Right ventricle myocardium superior (tissue), 1 donor: Measurements from ENCODE around the gene ZFP14. TPM values are rescaled to one million over a fixed set of nuclear protein-coding genes. Genes with fewer than 3 reads are reported as not detected.
A peak's percentile ranks its signal among the peaks of the same experiment; 100 is the strongest.
"Not testable (repeated sequence)": the region's sequence is repeated elsewhere in the genome, so short reads cannot be mapped to it uniquely, and the experiment has no call there.

Experiments
- ATAC-seq: fragments of 200-7000 bp; cut with Tn5 transposase; one replicate; pipeline ENCODE4 v1.9.1; 2020; ENCODE audit warnings: mild to moderate bottlenecking; ENCODE audit not compliant: poor library complexity
- DNase-seq: peaks from one replicate; pipeline ENCODE4 v3.0.0-alpha.2; 2020
- intact Hi-C: fragments of 100-400 bp; cut with DNase I; formaldehyde crosslinking; loops from one replicate; pipeline ENCODE4 v1.11.2; 2022
- total RNA-seq: library from RNA; stranded (reverse); fragmentation: NEBNext Ultra II Directional; extraction: Animal tissue kit (Norgen Biotek cat#: 25700); gene quantifications from one replicate; pipeline ENCODE4 v1.2.1, GENCODE V29; 2021
- donor health status: DM: no; HTN: yes; CAD: no; lungs with severe emphysema.

ZFP14 gene
- total RNA-seq, 1 donor from 2014 or later: 2.6 TPM

DNA sequence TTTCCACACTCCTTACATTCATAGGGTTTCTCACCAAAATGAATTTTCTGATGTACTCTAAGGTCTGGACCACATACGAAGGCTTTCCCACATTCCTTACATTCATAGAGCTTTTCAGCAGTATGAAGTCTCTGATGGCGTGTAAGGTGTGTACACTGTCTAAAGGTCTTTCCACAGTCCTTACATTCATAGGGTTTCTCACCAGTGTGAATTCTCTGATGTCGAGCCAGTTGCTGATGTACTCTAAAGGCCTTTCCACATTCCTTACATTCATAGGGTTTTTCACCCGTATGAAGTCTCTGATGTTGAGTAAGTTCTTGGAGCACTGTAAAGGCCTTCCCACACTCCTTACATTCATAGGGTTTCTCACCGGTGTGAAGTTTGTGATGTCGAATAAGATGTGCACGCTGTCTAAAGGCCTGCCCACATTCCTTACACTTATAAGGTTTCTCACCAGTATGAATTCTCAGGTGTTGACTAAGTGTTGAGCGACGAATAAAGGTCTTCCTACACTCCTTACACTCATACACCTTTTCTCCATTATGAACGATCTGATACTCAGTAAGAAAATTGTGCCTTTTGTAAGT is 38.1 kb downstream of the ZFP14 start:
- DNase-seq (no peak), ATAC-seq (no peak)
- intact Hi-C loops: no loop called here

GRCh38 chr19:36331353-36332228 is 47.4 kb downstream of the ZFP14 start:
- intact Hi-C loops: no loop called here
- DNase-seq (peak; percentile 88), ATAC-seq (peak; percentile 100)

GRCh38 chr19:36330216-36330615 is 48.8 kb downstream of the ZFP14 start:
- intact Hi-C loops: no loop called here
- DNase-seq: no peak
- no peak for ATAC-seq

DNA sequence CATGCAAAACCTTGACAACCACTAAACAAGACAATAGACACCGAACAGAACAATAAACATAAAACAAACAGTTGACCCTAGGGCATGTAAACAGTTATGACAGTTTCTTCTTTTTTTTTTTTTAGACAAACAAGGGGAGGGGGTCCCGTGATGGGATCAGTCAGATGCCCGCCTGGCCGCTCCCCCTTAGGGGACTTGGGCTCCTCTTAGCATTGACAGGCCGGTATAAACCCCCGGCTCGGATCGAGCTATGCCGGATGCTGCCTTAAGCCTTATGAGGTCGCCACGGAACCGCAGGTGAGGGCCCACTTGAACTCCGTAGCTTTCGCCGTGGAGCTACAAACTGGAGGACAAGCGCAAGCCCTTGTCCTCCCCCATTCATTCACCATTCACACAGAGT is 49.5 kb downstream of the ZFP14 start:
- intact Hi-C loops, DNase-seq, ATAC-seq: not testable (repeated sequence)

DNA sequence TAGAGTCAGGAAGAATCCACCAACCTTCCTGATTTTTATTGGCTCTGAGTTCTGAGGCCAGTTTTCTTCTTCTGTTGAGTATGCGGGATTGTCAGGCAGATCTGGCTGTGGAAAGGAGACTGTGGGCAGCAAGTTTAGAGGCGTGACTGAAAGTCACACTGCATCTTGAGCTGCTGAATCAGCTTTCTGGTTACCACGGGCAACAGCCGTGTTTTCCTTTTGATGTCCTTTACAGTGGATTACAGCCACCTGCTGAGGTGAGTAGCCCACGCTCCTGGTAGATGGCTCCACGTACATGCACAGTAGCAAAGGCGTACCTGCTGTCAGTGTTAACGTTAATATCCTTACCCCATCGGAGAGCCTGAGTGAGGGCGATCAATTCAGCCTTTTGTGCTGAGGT is 52.4 kb downstream of the ZFP14 start:
- DNase-seq, intact Hi-C loops, ATAC-seq: not testable (repeated sequence)

DNA sequence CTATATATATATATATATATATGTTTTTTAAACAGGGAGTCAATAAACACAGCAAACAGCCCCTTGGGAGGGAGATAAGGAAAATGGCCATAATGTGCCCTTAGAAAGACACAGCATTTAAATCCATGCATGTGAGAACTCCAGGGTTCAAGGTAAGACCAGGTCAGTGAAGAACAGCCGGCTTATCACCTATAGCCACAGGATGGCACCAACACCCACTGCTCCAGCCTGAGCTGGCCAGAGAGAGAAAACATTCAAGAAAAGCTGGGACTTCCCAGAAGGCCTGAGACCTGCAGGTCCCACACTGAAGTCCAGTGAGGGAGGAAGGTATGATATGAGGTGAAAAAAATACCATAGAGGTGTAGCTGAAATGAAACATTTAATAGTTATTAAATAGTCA is 63.8 kb downstream of the ZFP14 start:
- DNase-seq, intact Hi-C loops, ATAC-seq: not testable (repeated sequence)

DNA sequence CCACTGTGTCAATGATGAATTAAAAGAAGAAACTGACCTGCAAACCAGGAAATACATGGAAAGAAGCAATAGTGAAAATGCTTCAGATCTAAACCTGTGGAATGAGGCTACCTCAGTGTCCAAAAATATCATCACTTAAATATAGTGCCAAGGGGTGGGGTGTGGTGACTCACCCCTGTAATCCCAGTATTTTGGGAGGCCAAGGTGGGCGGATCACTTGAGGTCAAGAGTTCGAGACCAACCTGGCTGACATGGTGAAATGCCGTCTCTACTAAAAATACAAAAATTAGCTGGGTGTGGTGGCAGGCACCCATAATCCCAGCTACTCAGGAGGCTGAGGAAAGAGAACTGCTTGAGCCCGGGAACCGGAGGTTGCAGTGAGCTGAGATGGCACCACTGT is 64.9 kb downstream of the ZFP14 start:
- intact Hi-C loops, DNase-seq, ATAC-seq: not testable (repeated sequence)

DNA sequence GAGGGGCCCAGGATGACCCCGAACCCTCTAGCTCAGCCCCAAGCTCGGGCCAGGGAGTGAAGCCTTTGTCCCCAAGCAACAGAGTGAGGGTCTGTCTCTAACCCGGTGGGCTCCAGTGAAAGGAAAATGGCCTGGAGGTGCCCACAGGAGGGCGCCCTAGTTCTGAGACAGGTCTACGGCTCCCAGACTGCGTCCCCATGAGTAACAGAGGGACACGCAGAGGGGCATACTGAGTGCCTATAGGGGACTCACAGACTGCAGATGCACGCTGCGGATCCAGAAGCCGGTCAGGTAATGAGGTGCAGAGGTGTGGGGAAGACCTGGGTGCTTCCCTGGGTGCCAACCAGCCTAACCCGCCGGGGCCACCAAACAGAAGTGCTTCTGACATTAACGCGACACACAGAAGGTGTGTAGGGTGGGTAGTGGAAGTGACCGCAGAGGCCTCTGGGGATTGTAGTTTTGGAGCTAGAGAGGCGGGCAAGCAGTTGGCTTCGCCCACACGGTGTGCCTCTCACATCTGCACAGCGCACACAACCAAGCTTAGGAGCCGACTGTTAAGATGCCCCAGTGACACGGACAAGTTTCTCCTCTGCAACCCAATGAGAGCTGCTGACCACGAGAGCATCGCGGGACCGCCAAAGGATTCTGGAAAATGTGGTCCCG is 67.8 kb downstream of the ZFP14 start:
- ATAC-seq, intact Hi-C loops, DNase-seq: not testable (repeated sequence)

- DNase-seq, ATAC-seq, intact Hi-C loops: not testable (repeated sequence)
Measured at GRCh38 chr19:36310416-36310990, 68.5 kb downstream of the ZFP14 start.

DNA sequence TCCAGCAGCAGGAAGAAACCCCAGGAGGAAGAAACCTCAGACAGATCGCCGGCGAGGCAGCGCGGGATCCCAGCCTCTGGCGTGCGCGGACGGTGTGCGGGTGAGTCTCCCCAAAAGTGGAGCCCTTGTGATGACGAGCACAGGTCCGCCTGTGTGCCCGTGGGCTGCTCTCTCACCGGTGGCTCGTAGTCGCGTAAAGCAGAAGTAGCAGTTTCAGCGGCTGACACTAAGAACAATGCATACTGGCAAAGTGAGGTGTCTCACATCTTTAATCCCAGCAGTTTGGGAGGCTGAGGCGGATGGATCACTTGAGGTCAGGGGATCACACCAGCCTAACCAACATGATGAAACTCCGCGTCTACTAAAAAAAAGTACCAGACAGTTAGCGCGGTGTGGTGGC is 69.2 kb downstream of the ZFP14 start:
- peak; percentile 34 for ATAC-seq
- DNase-seq, intact Hi-C loops: not testable (repeated sequence)

GRCh38 chr19:36309309-36309708 is 69.7 kb downstream of the ZFP14 start:
- intact Hi-C loops: not testable (repeated sequence)

GRCh38 chr19:36292317-36292716 is 86.7 kb downstream of the ZFP14 start:
- ATAC-seq, intact Hi-C loops, DNase-seq: not testable (repeated sequence)

More at GRCh38 chr19:36309309-36309708, 69.7 kb downstream of the ZFP14 start:
- not testable (repeated sequence) for ATAC-seq
- DNase-seq: peak; percentile 43

Other genes starting within 250 kb of the ZFP14 start
- 781 TPM for gene CAPNS1, start 239.1 kb downstream of the ZFP14 start, total RNA-seq
- gene COX7A1, start 226.8 kb downstream of the ZFP14 start, total RNA-seq: 3,311 TPM
- 3.9 TPM for gene ZNF565, start 164.5 kb downstream of the ZFP14 start, total RNA-seq
- 29.6 TPM for gene ZNF146, start 164.1 kb downstream of the ZFP14 start, total RNA-seq
- 4.8 TPM for gene ZFP82, start 39.4 kb upstream of the ZFP14 start, total RNA-seq
- gene ZNF566, start 110.4 kb upstream of the ZFP14 start, total RNA-seq: 10.9 TPM
- gene ZNF260, start 149.1 kb upstream of the ZFP14 start, total RNA-seq: 7.6 TPM
- 13.4 TPM for gene ZNF529, start 194.1 kb upstream of the ZFP14 start, total RNA-seq
- 19.1 TPM for gene ZNF382, start 226.1 kb upstream of the ZFP14 start, total RNA-seq